Left renal pelvis (tissue), 4 donors: ENCODE measurements around the gene RNASEH2C. TPM values are rescaled to one million over a fixed set of nuclear protein-coding genes. Genes with fewer than 3 reads are reported as not detected.
A peak's percentile ranks its signal among the peaks of the same experiment; 100 is the strongest.
"Not testable (repeated sequence)": the region's sequence is repeated elsewhere in the genome, so short reads cannot be mapped to it uniquely, and the experiment has no call there.

Source experiments
- DNase-seq, 4 donors: peaks; one replicate each; pipeline ENCODE4 v3.0.0-alpha.2; 2013; ENCODE audit warnings: low read depth in 4 of 4, low spot score in 3 of 4
- polyA plus RNA-seq, 4 donors: library from polyadenylated mRNA; unstranded; fragments of 120-200 nt; gene quantifications; one replicate each; pipeline ENCODE4 v1.2.1, GENCODE V29; 2013; ENCODE audit not compliant: insufficient read length in 4 of 4

Gene RNASEH2C
- polyA plus RNA-seq, 4 donors: 32.0 to 59.4 (median 36.5) TPM

DNA sequence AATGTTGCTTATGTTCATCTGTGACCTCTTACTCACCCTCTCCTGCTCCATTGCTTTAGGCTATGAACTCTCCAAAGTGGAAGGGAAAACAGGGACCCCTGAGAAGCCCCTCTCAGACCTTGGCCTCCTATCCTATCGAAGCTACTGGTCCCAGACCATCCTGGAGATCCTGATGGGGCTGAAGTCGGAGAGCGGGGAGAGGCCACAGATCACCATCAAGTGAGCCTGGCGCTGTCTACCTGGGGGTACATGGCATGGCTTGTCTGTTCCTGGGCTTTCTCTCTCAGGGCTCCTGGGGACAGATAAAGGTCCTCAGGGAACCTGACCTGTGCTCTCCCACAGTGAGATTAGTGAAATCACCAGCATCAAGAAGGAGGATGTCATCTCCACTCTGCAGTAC, 2.1 kb downstream of the RNASEH2C start:
- no peak for DNase-seq

DNA sequence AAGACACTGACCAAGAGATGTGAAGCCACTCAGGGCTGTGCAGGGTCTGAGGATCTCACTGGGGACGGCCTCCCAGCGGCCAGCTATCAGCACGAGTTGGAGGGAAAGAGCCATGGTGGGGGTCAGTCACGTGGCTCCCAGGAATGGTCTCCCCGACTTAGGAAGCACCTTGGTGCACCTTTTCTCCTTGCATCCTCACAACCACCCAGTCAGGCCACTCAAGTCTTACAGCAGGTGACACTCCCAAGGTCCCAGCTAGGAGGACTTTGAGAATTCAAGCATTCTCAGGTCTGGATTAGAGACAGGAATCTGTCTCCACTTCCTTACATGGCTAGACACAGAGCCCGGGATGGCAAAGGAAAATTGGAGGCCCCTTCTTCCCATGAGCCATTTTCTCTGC, 2.7 kb downstream of the RNASEH2C start:
- DNase-seq: no peak

- no peak for DNase-seq
These were observed 3.7 kb downstream of the RNASEH2C start for GRCh38 chr11:65716774-65717405.

- DNase-seq: no peak
These were observed 4.3 kb downstream of the RNASEH2C start for GRCh38 chr11:65716302-65716701.

GRCh38 chr11:65714433-65714832, 6.2 kb downstream of the RNASEH2C start:
- DNase-seq: no peak

GRCh38 chr11:65713212-65713969, 7.2 kb downstream of the RNASEH2C start:
- no peak for DNase-seq

DNA sequence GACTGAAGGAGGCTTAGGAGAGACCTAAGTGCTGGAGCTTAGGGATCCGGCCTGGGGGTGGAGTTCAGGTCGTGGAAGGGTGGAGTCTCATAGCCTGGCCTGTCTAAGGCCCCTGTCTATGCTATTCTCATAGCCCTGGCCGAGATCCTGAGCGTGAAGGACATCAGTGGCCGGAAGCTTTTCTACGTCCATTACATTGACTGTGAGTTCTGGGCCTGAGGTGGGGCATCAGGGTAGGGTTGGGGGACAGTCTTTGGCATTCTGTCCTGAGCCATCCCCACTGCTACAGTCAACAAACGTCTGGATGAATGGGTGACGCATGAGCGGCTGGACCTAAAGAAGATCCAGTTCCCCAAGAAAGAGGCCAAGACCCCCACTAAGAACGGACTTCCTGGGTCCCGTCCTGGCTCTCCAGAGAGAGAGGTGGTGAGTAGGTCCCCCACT, 7.9 kb downstream of the RNASEH2C start:
- no peak for DNase-seq

DNA sequence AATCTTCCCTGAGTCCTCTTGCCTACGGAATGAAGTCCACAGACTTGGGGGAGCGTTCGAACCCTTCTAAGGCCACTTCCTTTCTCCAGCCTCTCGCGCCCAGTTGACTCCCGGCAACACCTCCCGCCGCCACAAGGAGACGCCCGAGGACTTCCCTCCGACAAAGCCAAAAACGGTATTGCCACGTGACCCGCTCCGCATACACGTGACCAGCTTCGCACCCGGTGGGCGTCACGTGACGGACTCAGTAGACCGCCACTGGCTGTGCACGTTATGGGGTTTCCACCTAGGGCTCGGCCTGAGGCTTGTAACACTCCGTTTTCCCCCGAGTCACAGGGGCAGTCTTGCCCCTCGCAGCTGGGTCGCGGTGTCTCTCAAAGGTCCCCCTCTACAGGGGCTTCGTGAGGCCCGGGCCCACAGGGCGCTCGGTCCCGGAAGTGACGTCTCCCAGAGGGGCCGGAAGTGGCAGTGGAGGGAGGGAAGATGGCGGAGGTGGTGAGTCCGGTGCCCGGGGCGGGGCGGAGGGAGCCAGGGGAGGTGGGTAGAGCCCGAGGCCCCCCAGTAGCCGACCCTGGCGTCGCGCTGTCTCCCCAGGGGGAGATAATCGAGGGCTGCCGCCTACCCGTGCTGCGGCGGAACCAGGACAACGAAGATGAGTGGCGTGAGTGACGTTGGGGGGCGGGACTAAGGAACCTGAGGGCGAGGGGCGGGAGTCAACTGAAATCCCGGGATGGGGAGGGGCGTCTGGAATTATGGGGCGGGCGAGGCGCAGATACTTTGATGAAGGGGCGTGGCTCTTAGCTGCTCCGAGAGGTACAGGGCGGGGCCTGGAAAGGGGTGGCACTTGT, 8.6 kb downstream of the RNASEH2C start, which contains the start of gene KAT5:
Gene KAT5 (plus strand): TSS at position 468 of the 848 bp plus-strand sequence. CDS start 16 bp downstream, at position 484.
- peak; percentile 97 to 98 (median 97) for DNase-seq

DNA sequence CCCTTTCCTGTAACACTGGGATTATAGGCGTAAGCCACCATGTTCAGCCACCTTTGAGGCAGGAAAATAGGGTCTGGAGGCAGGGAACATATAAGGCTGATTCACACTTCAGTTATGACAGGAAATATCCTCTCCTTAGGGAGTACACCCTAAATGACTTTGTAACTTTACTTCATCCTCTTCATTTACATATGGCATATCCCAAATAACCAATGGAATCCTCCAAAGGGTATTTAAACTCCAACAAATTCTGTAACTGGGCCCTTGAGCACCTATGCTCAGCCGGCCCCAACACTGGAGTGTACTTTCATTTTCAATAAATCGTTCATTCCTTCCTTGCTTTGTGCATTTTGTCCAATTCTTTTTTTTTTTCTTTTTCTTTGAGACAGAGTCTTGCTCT, 10.2 kb downstream of the RNASEH2C start:
- DNase-seq: no peak

DNA sequence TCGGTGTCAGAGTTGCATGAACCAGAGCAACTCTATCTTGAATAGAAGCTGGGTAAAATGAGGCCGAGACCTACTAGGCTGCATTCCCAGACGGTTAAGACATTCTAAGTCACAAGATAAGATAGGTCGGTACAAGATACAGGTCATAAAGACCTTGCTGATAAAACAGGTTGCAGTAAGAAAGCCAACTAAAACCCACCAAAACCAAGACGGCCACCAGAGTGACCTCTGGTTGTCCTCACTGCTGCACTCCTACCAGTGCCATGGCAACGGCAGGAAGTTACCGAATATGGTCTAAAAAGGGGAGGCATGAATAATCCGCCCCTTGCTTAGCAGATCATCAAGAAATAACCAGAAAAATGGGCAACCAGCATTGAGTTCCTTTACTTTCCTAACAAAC, 10.9 kb downstream of the RNASEH2C start:
- DNase-seq: no peak

GRCh38 chr11:65708451-65708850, 12.1 kb downstream of the RNASEH2C start:
- DNase-seq: no peak

DNA sequence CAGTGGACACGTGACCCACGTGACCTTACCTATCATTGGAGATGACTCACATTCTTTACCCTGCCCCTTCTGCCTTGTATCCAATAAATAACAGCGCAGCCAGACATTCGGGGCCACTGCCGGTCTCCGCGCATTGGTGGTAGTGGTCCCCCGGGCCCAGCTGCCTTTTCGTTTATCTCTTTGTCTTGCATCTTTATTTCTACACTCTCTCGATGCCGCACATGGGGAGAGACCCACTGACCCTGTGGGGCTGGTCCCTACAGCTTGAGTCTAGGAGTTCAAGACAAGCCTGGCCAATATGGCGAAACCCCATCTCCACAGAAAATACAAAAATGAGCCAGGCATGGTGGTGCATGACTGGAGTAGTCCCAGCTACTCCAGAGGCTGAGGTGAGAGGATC, 13.6 kb downstream of the RNASEH2C start:
- DNase-seq: not testable (repeated sequence)

GRCh38 chr11:65706303-65706763, 14.3 kb downstream of the RNASEH2C start:
- not testable (repeated sequence) for DNase-seq

GRCh38 chr11:65703846-65704245, 16.8 kb downstream of the RNASEH2C start:
- DNase-seq: no peak

DNA sequence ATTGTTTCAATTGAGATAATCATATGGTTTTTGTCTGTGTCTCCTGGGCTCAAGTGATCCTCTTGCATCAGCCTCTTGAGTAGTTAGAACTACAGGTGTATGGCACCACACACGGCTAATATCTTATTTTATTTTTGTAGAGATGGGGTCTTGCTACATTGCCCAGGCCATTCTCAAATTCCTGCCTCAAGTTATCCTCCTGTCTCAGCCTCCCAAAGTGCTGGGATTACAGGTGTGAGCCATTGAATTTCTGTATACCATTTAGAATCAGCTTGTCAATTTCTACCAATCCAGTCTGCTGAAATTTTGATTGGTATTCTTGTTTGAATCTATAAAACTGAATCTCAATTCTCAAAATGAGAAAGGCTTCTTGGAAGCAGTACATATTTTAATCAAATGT, 18.9 kb downstream of the RNASEH2C start:
- DNase-seq: no peak

- no peak for DNase-seq
These were observed 20.2 kb downstream of the RNASEH2C start for GRCh38 chr11:65700399-65700798.

DNA sequence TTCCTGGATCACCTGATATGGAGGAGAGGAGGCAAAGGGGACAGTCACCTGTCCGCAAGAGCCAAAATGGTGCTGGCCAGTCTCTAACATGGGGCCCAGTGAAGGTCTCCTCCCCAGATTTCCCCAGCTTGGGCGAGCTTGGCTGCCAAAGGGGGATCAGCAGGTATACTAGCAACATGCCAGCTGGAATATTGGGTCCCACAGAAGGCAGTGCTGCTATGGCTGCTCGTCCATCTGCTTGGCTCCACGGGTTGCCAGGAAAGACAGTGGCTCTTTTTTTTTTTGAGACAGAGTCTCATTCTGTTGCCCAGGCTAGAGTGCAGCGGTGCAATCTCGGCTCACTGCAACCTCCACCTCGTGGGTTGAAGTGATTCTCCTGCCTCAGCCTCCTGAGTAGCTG, 21.3 kb downstream of the RNASEH2C start:
- no peak for DNase-seq

GRCh38 chr11:65698205-65698604, 22.4 kb downstream of the RNASEH2C start:
- no peak for DNase-seq

DNA sequence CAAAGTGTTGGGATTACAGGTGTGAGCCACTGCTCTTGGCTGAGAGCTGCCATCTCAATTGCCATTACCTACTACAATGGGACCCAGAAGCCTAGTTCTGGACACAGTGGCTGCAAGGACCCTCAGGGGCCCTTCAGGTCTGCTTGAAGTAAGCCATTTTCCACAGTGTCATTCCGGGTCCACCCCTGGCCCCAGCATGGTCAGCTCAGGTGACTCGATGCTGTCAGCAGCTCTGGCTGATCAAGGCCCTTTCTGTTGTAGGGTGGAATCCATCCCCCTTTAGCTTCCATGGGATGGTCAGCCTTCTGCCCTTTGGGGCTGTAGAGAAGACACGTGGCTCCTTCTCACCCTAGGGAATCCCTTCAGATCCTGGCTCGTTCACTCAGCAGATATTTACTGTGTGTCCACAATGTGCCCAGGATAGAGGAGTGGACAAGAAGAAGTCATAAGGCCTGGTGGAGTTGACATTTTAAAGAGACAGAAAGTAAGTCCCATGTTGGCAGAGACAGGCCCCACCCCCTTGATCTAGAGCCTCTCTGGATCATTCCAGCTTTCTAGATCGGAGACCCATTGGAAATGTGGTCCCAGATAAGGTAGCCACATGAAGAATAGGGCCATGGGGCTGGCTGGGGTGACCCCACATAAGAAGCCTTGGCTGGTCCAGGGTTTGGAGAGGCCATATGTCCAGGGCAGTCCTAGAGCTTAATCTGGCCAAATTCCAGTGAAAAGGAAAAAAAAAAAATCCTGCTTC, 23.6 kb downstream of the RNASEH2C start:
- DNase-seq: no peak

- no peak for DNase-seq
These were observed 24.9 kb downstream of the RNASEH2C start for GRCh38 chr11:65695459-65696241.
